Activated CD8-positive, alpha-beta memory T cell treated with anti-CD3 and anti-CD28 coated beads, Interleukin-2, amount 50 U/mL, for 1 hour (primary cell): ENCODE data around the gene CD247.
A peak's percentile ranks its signal among the peaks of the same experiment; 100 is the strongest.

ENCODE experiments used
- DNase-seq: peaks from one replicate; pipeline ENCODE4 v3.0.0-alpha.2; 2020; ENCODE audit errors: extremely low read depth

The CD247 gene

GRCh38 chr1:167463875-167464575 is 54.3 kb downstream of the CD247 start:
- no peak for DNase-seq

GRCh38 chr1:167463080-167463479 is 55.2 kb downstream of the CD247 start:
- no peak for DNase-seq

- no peak for DNase-seq
Measured at GRCh38 chr1:167462341-167462740, 56.0 kb downstream of the CD247 start.

- no peak for DNase-seq
Measured at GRCh38 chr1:167460836-167461235, 57.5 kb downstream of the CD247 start.

- no peak for DNase-seq
Measured at GRCh38 chr1:167457936-167458584, 60.3 kb downstream of the CD247 start.

GRCh38 chr1:167456926-167457325 is 61.4 kb downstream of the CD247 start:
- no peak for DNase-seq

- DNase-seq, result no peak
Measured at GRCh38 chr1:167456524-167456923, 61.8 kb downstream of the CD247 start.

- DNase-seq, result no peak
Measured at GRCh38 chr1:167455786-167456446, 62.4 kb downstream of the CD247 start.

GRCh38 chr1:167454894-167455785 is 63.2 kb downstream of the CD247 start:
- DNase-seq, result peak; percentile 46

- no peak for DNase-seq
Measured at GRCh38 chr1:167454304-167454893, 63.9 kb downstream of the CD247 start.

GRCh38 chr1:167453123-167453522 is 65.2 kb downstream of the CD247 start:
- no peak for DNase-seq

GRCh38 chr1:167452483-167452882 is 65.8 kb downstream of the CD247 start:
- no peak for DNase-seq

- no peak for DNase-seq
Measured at GRCh38 chr1:167450843-167451242, 67.5 kb downstream of the CD247 start.

- peak; percentile 71 for DNase-seq
Measured at GRCh38 chr1:167447521-167448136, 70.7 kb downstream of the CD247 start.

- no peak for DNase-seq
Measured at GRCh38 chr1:167446966-167447365, 71.4 kb downstream of the CD247 start.

GRCh38 chr1:167443757-167444156 is 74.6 kb downstream of the CD247 start:
- DNase-seq, result no peak

- DNase-seq, result no peak
Measured at GRCh38 chr1:167442854-167443565, 75.3 kb downstream of the CD247 start.

GRCh38 chr1:167442142-167442848 is 76.0 kb downstream of the CD247 start:
- DNase-seq, result peak; percentile 73

GRCh38 chr1:167441222-167441621 is 77.1 kb downstream of the CD247 start:
- DNase-seq, result no peak

- no peak for DNase-seq
Measured at GRCh38 chr1:167440776-167441175, 77.6 kb downstream of the CD247 start.
